HG02623 (cell line): ENCODE results near the gene ABCA9.

Source experiments
- ATAC-seq: cut with Tn5 transposase; IDR thresholded peaks from one replicate; pipeline ENCODE4 v1.9.1; 2021; ENCODE audit warnings: moderate library complexity; ENCODE audit not compliant: unreplicated experiment

The ABCA9 gene

GRCh38 chr17:69066482-69066881 is 5.8 kb upstream of the ABCA9 start:
- no peak for ATAC-seq

GRCh38 chr17:69065113-69065512 is 4.4 kb upstream of the ABCA9 start:
- no peak for ATAC-seq

GRCh38 chr17:69064476-69064875 is 3.7 kb upstream of the ABCA9 start:
- no peak for ATAC-seq

GRCh38 chr17:69064001-69064400 is 3.3 kb upstream of the ABCA9 start:
- ATAC-seq: no peak

- no peak for ATAC-seq
Measured at GRCh38 chr17:69062860-69063581, 2.3 kb upstream of the ABCA9 start.

- ATAC-seq: no peak
Measured at GRCh38 chr17:69061721-69062556, 1.2 kb upstream of the ABCA9 start.

GRCh38 chr17:69059458-69060175 is 1.1 kb downstream of the ABCA9 start:
- ATAC-seq: no peak

GRCh38 chr17:69058165-69058564 is 2.6 kb downstream of the ABCA9 start:
- ATAC-seq: no peak

GRCh38 chr17:69057280-69057679 is 3.4 kb downstream of the ABCA9 start:
- ATAC-seq: no peak

- no peak for ATAC-seq
Measured at GRCh38 chr17:69056179-69056823, 4.4 kb downstream of the ABCA9 start.

- no peak for ATAC-seq
Measured at GRCh38 chr17:69055334-69055733, 5.4 kb downstream of the ABCA9 start.

- no peak for ATAC-seq
Measured at GRCh38 chr17:69050999-69051775, 9.5 kb downstream of the ABCA9 start.

GRCh38 chr17:69048634-69049033 is 12.1 kb downstream of the ABCA9 start:
- no peak for ATAC-seq

- no peak for ATAC-seq
Measured at GRCh38 chr17:69047368-69048263, 13.1 kb downstream of the ABCA9 start.

- no peak for ATAC-seq
Measured at GRCh38 chr17:69046121-69046807, 14.5 kb downstream of the ABCA9 start.

- ATAC-seq: no peak
Measured at GRCh38 chr17:69045646-69046045, 15.1 kb downstream of the ABCA9 start.

GRCh38 chr17:69044371-69044770 is 16.4 kb downstream of the ABCA9 start:
- ATAC-seq: no peak

GRCh38 chr17:69043098-69043734 is 17.5 kb downstream of the ABCA9 start:
- no peak for ATAC-seq
